ENCODE data around the gene CBX5. TPM values are rescaled to one million over a fixed set of nuclear protein-coding genes. Genes with fewer than 3 reads are reported as not detected.
A peak's percentile ranks its signal among the peaks of the same experiment; 100 is the strongest.
"Not testable (repeated sequence)": the region's sequence is repeated elsewhere in the genome, so short reads cannot be mapped to it uniquely, and the experiment has no call there.

The CBX5 gene
- polyA plus RNA-seq, 1 of the 3 experiments (the other 2 are of a cell fraction): 11.6 TPM

GRCh38 chr12:54281261-54281638, 1.3 kb upstream of the CBX5 start:
- not testable (repeated sequence) for H3K9me3 ChIP-seq; H2AFZ ChIP-seq (ENCODE audit: low read depth); H3K27me3 ChIP-seq (ENCODE audit: insufficient read depth); DNase-seq; H3K9me2 ChIP-seq
- Histone ChIP-seq H3K27ac (ENCODE audit: low read depth in 2 of 2, low read length in 1 of 2) (peak overlapping the region; percentile 93 to 96), H3K36me3 (replicated peaks in 1 of 2; ENCODE audit: control insufficient read depth in 1 of 2, insufficient read depth in 2 of 2, low read length in 1 of 2) (peaks cover 45 to 47% of the 10 kb centered on the region in 2 experiments), H3K4me3 (ENCODE audit: low read depth in 2 of 2, low read length in 1 of 2) (peak overlapping the region; percentile 80 to 88), H3K9ac (peak overlapping the region; percentile 98), H3F3A (replicated peaks; ENCODE audit: insufficient read depth) (peaks cover 61% of the 10 kb centered on the region), H4K20me1 (ENCODE audit: insufficient read depth) (peaks cover 52% of the 10 kb centered on the region), H3K4me2 (peak overlapping the region; percentile 98), H3K4me1 (ENCODE audit: control insufficient read depth in 1 of 2, insufficient read depth in 2 of 2, low read depth in 1 of 2, low read length in 1 of 2) (peaks cover 17 to 32% of the 10 kb centered on the region in 2 experiments; a peak in 3 of 4 replicates), H3K79me2 (ENCODE audit: insufficient read depth) (peaks cover 84% of the 10 kb centered on the region)
- POLR2A ChIA-PET: interaction anchor here (1.0 to 3.5 kb wide), 8 partner anchors 10 to 78 kb away, joined by 3 to 36 read pairs (median 10); no protein-coding TSS in a partner anchor
- CTCF ChIA-PET: interaction anchor here (0.7 to 2.9 kb wide), 8 partner anchors 9 to 98 kb away, joined by 3 to 13 read pairs (median 4); partner anchors contain the start of gene COPZ1
- under 1% methylated on average over 10 of the region's 10 CpGs for WGBS (ENCODE audit: low lambda C conversion rate)

DNA sequence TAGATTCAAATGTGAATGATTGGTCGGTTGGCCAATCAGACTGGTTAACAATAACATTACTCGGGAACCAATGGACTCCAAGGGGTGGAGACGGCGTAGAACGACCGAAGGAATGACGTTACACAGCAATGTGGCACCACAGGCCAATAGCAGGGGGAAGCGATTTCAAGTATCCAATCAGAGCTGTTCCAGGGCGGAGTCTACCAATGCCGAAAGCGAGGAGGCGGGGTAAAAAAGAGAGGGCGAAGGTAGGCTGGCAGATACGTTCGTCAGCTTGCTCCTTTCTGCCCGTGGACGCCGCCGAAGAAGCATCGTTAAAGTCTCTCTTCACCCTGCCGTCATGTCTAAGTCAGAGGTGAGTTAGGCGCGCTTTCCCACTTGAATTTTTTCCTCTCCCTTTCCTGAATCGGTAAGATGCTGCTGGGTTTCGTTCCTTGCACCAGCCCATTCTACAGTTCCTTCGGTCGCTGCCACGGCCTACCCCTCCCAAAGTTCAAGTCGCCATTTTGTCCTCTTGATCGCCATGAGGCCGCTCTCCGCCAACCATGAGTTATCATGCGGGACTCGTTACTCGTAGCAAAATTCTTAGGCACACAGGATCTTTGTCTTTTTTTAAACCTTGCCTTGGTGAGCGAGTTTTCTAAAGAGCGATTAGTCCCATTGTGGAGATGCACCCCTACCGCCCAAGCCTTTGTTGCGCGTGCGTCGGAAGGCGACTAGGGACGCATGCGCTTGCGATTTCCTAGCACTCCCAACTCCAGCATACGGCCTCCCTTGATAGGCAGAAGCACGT, 742 bp upstream of the CBX5 start, which contains the start of gene HNRNPA1:
Gene HNRNPA1, plus strand, starts transcription at position 259 of the 793 bp plus-strand sequence. Its CDS starts 82 bp downstream, at position 341.
- H3K9me3 ChIP-seq: no peaks in the 10 kb centered on the region
- DNase-seq: peak; percentile 82
- peak within 1 kb of the TSS; percentile 98 for H3K4me2 ChIP-seq
- peaks cover 19 to 27% of the 10 kb centered on the region in 2 experiments; a peak in 3 of 4 replicates for H3K4me1 ChIP-seq (ENCODE audit: control insufficient read depth in 1 of 2, insufficient read depth in 2 of 2, low read depth in 1 of 2, low read length in 1 of 2)
- H3K9ac ChIP-seq: peak within 1 kb of the TSS; percentile 98
- 1% methylated on average over 42 of the region's 48 CpGs for WGBS (ENCODE audit: low lambda C conversion rate)
- H3K4me3 ChIP-seq (ENCODE audit: low read depth in 2 of 2, low read length in 1 of 2): peak within 1 kb of the TSS; percentile 80 to 88
- peaks cover 56% of the 10 kb centered on the region for H3F3A ChIP-seq (replicated peaks; ENCODE audit: insufficient read depth)
- H3K27me3 ChIP-seq (ENCODE audit: insufficient read depth): no peaks in the 10 kb centered on the region
- ChIA-PET POLR2A (interaction anchor here (0.7 to 3.5 kb wide), 25 partner anchors 9 to 263 kb away, joined by 3 to 36 read pairs (median 4); partner anchors contain the start of genes COPZ1, HOXC4 and HOXC5), CTCF (interaction anchor here (0.8 to 2.9 kb wide), 13 partner anchors 16 to 242 kb away, joined by 3 to 13 read pairs (median 5); no protein-coding TSS in a partner anchor)
- H3K79me2 ChIP-seq (ENCODE audit: insufficient read depth): peaks cover 86% of the 10 kb centered on the region
- H3K27ac ChIP-seq (ENCODE audit: low read depth in 2 of 2, low read length in 1 of 2): peak within 1 kb of the TSS; percentile 93 to 99
- H3K9me2 ChIP-seq: no peaks in the 10 kb centered on the region
- H3K36me3 ChIP-seq (replicated peaks in 1 of 2; ENCODE audit: control insufficient read depth in 1 of 2, insufficient read depth in 2 of 2, low read length in 1 of 2): peaks cover 41% of the 10 kb centered on the region in 2 experiments
- peak within 1 kb of the TSS; percentile 52; the same call in 1 of the 2 replicates for H2AFZ ChIP-seq (ENCODE audit: low read depth)
- TF ChIP-seq, protein P1, sequence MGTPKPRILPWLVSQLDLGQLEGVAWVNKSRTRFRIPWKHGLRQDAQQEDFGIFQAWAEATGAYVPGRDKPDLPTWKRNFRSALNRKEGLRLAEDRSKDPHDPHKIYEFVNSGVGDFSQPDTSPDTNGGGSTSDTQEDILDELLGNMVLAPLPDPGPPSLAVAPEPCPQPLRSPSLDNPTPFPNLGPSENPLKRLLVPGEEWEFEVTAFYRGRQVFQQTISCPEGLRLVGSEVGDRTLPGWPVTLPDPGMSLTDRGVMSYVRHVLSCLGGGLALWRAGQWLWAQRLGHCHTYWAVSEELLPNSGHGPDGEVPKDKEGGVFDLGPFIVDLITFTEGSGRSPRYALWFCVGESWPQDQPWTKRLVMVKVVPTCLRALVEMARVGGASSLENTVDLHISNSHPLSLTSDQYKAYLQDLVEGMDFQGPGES (IDR thresholded peaks at IDR 0.05; ENCODE audit: low read depth, low read length): peak; percentile 87
- peak; percentile 91 for TF ChIP-seq RFX5 (IDR thresholded peaks at IDR 0.05; ENCODE audit: low read length)
- peak in 1 of 2 experiments; percentile 7; a peak in 2 of 4 replicates for TF ChIP-seq EP300 (IDR thresholded peaks at IDR 0.05; ENCODE audit: borderline replicate concordance in 1 of 2, low read depth in 1 of 2, low read length in 1 of 2)
- peak; percentile 97 for TF ChIP-seq TAF1 (IDR thresholded peaks at IDR 0.05; ENCODE audit: borderline replicate concordance, low read depth, low read length)
- TF ChIP-seq MXI1 (IDR thresholded peaks at IDR 0.05; ENCODE audit: low read depth, low read length): peak; percentile 94
- TF ChIP-seq MAX (IDR thresholded peaks at IDR 0.05; ENCODE audit: low read depth): peak; percentile 89
- peak; percentile 66; the same call in 1 of the 2 replicates for TF ChIP-seq SIN3A (IDR thresholded peaks at IDR 0.05; ENCODE audit: borderline replicate concordance, low read depth, low read length)
- TF ChIP-seq REST (IDR thresholded peaks at IDR 0.05; ENCODE audit: low read depth, low read length): no peak; the same call in 1 of the 2 replicates
- peak; percentile 89 for TF ChIP-seq NRF1 (IDR thresholded peaks at IDR 0.05; ENCODE audit: low read depth, low read length)
- TF ChIP-seq POLR2AphosphoS5 (IDR thresholded peaks at IDR 0.05; ENCODE audit: low read depth, low read length): peak; percentile 99
- TF ChIP-seq CHD2 (IDR thresholded peaks at IDR 0.05; ENCODE audit: low read length, partially characterized antibody): peak; percentile 87
- peak; percentile 92 for TF ChIP-seq YY1 (IDR thresholded peaks at IDR 0.05; ENCODE audit: low read depth)
- no peak for TF ChIP-seq USF2 (IDR thresholded peaks at IDR 0.05; ENCODE audit: borderline replicate concordance, low read depth, low read length)
- peak; percentile 98 for TF ChIP-seq PBX3 (IDR thresholded peaks at IDR 0.05)
- TF ChIP-seq FOXM1 (IDR thresholded peaks at IDR 0.05; ENCODE audit: low read depth): no peak
- peaks cover 46% of the 10 kb centered on the region for H4K20me1 ChIP-seq (ENCODE audit: insufficient read depth)

Data from SK-N-SH (cell line).